ENCODE data around the gene SORBS2.

SORBS2 gene

DNA sequence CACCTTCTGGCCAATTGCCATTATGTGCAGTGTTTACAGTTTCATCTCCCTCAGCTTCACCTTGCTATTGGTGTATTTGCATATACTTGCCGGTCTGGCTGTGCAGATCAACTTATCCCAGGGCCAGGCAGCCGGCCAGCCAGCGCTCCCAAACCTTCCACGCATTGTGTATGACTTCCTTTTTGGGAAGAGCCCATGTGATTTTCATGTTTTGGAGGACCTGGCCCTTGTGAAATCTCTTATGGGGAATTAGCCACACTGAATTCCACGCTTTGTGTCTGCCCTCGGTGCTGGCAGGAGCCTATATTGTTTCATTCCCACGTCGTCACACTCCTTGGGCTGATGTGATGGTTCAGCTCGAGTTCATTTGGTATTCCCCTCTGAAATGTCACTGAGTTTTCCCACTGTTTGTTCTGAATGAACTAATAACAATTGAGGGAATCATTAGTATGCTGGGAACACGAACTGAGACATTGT is 270.7 kb downstream of the SORBS2 start:
- DNase-seq: no peak

DNA sequence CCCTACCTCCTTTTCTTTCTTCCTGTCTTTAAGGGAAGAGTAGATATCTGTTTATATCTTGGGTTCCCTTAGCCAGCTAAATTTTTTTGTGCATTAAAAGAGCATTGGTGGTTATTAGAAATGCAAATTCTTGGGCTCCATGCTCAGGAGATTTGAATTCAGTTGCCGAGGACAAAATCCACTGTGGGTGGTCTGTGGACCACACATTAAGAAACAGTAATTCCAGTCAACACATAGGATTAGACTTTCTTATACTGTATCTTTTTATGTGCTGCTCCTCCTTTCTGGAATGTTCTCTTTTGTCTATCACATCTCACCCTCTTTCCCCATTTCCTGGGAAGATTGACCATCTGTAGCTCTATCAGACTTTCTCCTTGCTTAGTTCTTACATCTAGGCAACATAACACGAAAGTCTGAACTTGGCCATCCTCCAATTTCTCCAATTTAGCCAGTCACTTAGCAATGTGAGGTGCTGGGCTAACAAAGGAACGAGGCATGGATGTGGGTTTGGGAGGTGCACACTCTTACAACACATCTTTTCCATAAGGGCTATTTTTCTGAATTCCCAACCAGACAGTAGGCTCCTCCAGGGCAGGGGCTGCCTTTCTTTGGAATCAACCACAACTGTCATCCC is 271.4 kb downstream of the SORBS2 start:
- DNase-seq: no peak

DNA sequence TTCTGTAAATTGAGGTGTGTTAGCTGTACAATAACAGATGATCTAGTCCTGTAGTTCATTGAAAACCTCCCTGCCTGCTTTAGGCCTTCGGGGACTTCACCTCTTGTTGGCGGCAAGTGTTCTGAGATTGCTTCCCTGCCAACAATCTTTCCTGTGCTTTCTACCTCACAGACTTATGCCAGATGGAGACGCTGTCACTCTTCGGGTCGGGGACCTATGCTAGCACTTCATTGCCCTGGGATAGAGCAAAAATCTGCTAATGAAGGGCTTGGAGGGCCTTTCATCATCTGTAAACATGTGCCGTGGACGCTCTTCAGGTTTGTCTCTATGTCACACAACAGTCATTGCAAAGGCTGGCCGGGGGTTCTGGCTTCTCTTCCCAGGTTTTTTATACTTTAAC is 272.0 kb downstream of the SORBS2 start:
- DNase-seq: no peak

DNA sequence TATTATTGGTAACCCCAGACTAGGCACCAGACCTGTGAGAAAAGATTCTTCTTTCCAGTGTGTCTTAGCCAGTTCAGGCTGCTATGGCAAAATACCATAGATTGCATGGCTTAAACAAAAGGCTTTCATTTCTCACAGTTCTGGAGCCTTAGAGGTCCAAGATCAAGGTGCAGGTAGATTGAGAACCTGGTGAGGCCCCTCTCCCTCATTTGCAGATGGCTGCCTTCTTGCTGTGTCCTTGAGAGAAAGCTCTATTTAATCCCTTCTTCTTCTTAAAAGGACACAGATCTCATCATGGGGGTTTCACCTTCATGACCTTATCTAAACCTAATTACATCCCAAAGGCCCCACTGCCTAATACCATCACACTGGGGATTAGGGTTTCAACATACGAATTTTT is 273.2 kb downstream of the SORBS2 start:
- DNase-seq: no peak

DNA sequence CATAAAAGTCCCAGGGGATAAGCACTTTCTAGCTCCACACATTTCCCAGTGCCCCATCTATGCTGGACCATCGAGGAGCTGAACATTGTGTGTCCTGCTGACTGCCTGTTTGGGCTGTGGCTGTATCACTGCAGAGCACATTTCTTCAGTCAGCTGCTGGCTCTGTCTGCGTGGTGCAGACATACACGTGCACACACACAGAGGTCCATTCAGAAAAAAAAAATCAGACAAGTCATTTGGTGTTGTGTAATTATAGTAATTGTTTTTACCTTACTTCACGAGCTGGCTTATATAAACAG is 275.6 kb downstream of the SORBS2 start:
- DNase-seq: no peak

DNA sequence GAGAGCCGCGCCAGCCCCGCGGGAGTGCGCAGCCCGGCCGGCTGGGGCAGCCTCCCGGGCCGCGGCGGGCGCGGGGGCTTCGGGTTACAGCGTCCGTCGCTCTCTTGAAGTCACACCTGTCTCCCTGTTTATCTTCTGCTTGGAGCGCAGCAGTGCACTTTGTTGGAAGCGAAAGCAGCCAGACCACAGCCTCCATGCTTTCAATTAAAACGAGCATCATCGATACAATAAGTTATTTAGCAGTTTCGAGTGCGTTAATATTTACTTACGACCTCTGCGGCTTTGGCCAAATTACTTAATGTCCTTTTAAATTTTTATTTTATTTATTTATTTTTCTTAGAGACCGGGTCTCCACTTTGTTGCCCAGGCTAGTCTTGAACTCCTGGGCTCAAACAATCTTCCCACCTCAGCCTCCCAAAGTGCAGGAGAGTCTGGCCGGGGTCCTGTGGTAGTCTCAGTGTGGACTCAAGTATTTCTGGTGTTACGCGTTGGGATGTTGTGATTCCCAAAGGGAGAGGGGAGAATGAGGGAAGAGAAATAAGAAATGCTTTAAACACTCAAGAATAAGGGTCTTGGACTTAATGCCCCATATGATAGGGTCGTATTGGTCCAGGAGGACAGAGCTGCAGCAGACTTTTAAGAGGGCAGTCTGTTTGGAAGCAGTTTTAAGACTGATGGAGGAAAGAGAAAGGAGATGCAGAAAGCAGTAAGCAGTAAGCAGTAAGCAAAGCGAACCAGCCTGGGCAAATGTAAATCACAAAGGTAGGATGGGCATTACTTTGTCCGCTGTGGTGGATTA is 276.2 kb downstream of the SORBS2 start:
- peak; percentile 35 for DNase-seq
